DMS114 treated with DMSO at 0.1 percent for 48 hours (cell line): ENCODE results near the gene BRME1.

Experiments used
- DNase-seq: peaks from one replicate; lab custom pipeline; 2025; ENCODE audit not compliant: unreplicated experiment; lab: John Stamatoyannopoulos, UW

BRME1 gene

DNA sequence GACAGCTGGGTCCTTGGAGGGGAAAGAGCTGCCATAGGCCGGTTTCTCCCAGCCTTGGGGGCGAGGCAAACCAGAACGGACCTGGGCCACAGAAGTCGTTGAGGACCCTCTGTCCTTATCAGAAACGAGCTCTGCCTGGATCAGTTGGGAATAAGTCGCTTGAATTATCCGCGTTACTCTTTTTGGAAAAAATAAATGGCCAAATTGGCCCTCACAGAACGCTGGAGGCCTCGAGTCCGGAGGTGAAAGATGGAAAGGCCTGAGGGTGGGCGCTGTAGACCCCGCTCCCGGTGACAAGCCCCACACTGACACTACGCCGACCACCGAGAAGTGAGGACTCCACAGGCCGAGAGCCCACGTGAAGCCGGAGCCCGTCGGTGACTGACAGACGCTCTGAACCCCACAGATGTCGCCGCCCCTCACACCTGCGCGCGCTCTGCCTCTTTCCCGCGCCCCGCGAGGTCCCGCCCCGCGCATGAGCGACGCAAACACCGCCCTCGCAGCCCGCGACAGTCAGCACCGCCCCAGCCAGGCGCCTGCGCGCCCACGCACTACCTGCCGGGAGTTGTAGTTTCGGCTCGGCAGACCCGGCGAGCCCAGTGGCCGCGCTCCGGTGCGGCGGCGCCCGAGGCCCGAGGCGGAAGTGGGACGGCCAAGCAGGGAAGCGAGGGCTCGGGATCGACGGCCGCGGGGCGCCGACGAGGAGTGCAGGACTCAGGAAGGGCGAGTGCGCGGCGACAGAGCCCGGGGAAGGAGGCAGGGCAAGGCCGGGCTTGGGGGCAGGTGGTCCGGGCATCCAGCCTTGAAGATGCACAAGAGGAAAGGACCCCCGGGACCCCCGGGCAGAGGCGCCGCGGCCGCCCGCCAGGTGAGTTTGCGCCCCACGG lies at the start of gene BRME1, which contains the start of gene CC2D1A:
Gene BRME1, minus strand, starts transcription at position 484 of the 887 bp plus-strand sequence. CDS start 1,225 bp downstream, outside the sequence.
Gene CC2D1A, plus strand, starts transcription at position 568 of the 887 bp plus-strand sequence. Its CDS starts 241 bp downstream, at position 809.
- peak; percentile 65 for DNase-seq

DNA sequence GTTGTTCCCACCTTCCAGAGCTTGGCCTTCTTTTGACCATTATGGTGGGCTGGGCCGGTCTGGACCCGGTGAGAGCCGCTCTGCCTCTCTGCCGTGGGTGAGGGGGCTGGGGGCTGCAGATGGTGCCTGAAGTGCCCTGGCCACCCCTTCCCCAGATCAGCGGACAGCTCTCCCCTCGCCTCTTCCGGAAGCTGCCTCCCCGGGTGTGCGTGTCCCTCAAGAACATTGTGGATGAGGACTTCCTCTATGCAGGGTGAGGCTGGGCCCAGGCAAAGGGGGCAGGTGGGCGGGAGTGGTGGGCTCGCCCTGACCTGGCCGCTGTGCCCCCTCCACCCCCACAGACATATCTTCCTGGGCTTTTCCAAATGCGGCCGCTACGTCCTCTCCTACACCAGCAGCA lies 48.3 kb upstream of the BRME1 start:
- DNase-seq = no peak

DNA sequence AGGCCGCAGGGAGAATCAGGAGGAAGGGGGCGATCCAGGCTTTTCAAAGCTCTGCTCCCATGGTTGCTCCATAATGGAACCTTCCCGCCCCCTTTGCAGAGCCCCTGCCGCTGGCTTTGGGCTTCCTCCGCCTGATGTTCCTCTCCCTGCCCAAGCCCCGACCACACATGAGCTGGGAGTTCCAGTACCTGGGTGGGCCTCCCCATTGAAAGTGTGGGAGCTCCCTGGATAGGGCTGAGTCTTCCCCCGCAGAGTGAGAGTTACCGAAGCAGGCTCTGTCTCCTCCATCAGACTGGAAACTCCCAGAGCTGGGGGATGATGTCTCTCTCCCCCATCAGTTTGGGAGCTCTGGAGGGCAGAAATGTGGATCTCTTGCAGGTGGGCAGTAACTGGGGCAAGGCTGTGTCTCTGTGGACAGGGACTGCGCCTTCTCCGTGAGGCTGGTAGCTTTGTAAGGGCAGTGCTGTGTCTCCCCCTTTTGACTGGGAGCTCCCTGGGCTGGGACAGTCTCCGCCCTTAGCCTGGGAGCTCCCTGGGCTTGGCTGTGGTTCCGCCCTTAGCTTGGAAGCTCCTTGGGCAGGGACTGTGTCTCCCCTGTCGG lies 47.1 kb upstream of the BRME1 start:
- DNase-seq = no peak

DNA sequence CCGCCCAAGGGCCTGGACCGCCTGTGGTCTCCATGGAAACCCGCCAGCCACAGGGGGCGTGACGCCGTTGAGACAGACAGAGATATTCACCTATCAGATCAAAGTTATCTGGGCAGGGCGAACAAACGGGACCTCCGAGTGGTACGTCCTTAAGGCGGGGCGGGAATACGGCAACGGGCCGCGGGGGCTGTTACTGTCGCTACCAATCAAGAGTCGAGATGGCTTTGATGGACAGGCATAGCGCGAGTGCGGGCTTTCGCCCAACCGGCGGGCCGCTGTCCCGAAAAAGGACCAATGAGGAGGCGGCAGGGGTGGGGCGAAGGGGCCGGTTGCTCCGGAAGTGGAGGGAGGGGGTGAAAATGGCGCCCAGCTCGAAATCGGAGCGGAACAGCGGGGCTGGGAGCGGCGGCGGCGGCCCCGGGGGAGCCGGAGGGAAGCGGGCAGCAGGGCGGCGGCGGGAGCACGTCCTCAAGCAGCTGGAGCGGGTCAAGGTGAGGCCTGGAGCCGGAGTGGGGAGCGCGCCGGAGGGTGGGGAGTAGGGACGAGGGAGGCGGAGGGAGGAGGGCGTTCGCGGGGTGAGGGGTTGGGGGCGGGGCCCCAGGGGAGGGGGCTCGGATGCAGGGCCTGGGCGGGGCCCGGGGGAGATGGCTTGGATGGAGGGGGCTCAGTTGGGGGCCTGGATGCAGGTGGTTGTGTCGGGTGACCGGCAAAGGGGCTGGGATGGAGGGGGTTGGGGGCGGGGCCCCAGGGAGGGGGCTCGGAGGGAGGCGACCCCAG lies 46.4 kb upstream of the BRME1 start, which contains the start of gene DCAF15:
Gene DCAF15, plus strand, starts transcription at position 356 of the 777 bp plus-strand sequence. Its CDS starts 4 bp downstream, at position 360.
- DNase-seq = peak; percentile 92

DNA sequence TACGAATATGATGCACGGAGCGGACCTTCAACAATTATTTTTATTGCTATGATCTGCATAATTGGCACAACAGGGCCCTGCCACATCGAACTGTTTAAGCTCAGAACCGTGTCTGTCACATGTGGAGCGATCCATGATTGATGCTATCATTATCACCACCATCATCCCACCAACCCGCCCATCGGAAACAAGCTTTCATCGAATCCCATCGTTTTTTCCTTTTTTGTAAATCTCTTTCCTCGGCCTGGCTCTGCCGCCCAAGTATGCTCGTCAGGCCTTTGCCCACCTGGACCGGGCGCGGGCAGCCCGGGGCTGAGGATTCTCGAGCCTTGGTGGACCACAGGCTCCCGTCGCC lies 45.9 kb upstream of the BRME1 start:
- DNase-seq = no peak

DNA sequence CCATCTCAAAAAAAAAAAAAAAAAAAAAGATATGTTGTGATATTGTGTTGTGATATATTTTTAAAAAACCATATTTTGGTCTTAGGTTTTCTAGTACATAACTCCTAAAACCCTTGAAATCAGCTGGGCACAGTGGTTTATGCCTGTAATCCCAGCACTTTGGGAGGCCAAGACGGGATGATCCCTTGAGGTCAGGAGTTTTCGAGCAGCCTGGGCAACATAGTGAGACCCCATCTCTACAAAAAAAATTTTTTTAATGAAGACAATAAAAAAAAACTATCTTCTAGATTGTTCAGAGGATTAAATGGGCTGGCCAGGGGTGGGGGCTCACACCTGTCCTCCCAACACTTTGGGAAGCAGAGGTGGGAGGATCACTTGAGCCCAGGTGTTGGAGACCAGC lies 45.1 kb upstream of the BRME1 start:
- DNase-seq = no peak

DNA sequence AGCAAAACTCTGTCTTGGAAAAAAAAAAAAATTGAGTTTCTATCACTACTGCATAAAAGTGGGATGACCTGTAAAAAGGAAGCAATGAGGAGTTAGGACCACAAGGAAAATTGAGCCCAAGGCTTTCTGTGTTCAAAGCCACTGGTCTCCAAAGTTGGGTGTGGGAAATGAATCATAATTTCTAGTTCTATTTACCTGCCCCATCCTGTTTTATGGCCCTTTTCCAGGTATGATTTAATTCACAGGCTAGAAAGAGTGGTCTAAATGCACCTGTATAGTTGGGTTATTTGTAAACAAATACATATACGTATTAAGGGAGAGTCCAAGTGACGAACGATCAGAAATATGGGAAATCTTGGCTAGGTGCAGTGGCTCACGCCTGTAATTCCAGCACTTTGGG lies 40.5 kb upstream of the BRME1 start:
- no peak for DNase-seq

DNA sequence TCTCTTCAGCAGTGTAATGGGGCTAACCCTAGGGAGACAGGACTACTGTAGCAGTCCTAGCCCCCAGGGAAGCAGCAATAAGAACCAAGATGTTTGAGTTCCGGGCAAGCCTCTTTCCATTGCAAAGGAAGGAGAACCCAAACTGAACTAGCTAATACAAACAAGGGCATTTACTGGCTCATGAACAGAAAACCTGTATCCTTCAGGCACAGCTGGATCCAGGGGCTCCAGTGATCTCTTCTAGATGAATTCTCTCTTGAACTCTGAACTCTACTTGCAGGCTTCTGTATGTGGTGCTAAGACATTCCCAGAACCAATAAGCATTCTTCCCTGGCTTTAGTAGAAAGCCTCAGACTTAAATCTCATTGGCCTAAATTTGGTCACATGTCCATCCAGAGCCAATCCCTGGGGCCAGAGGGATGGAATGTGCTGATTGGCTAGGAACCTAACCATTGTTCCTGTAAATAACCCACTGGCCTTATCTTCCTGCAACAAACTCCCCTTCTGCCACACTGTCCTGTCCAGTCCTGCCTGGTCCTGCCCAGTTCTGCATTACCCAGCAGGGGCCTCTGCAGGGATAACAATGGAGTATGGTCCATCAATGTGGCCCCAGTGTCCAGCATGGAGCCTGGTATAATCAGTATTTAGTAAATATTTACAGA lies 36.2 kb upstream of the BRME1 start:
- no peak for DNase-seq

DNA sequence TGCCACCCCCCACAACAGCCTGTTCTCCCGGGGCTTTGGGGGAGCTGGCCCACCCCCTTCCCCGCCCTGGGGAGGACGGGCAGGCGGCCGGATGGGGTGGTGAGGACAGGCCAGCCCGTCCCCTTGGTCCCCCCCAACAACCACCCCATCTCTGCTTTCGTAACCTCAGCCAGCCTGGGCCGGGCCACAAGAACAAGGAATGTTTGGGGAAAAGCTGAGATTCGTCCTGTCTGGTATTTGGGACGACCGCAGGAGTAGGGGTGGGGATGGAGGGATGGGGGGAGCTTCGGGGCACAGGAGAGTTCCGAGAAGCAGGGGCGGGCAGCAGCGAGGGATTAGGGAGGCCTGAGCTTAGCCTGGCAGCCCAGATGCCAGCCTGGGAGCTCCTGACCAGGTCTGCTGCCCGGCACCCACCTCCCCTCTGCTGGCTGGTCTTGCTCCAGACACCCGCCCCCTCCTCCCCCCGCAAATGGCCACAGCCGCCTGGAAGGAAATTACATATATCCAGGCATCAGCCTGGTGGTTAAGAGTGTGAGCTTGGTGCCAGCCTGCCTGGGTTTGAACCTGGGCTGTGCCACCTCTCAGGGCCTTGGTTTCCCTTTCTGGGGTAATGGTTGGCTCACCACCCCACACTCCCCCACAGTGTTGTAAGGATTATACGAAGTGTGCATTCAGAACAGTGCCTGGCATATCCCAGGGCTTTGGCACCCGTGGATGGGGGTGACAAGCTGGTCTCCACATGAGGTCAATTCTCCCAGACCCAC lies 32.6 kb upstream of the BRME1 start, which contains the start of gene PODNL1:
Gene PODNL1, minus strand, starts transcription at position 117 of the 764 bp plus-strand sequence. CDS start 236 bp downstream, outside the sequence.
- DNase-seq = no peak

DNA sequence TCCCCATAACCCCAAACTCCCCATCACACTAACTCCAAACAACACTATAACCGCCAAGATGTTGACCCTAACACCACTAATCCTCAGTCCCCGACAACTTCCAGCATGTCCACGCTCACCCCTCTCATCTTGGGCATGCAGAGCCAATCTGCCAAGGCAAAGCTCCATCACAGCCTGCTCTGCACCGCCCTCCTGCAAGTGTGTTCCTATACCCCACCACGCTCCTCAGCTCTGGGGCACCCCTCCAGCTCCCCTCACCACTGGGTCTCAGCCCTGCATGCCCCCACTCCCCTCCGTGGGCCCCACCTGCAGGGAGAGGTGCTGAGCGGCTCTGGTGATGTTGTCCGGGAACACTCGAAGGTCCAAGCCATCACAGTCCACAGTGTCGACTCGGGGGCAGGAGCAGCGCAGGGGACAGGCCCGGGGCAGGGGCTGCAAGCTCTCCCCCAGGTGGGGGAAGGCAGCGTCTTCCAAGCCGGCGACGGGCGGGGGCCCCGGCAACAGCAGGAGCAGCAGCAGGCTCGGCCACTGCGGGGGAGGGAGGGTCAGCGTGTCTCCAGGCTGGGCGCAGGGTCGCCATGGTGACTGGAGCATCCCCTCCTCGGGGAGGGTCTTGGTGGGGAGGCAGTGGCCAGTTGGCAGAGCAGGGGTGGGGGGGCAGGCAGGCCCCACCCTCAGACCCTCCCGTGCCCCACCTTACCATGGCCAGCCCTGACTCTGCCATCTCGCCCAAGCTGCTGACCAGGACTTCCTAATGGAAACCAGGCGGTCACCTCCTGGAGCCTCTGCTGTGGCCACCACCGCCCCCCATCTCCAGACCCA lies 31.8 kb upstream of the BRME1 start:
- DNase-seq = no peak

DNA sequence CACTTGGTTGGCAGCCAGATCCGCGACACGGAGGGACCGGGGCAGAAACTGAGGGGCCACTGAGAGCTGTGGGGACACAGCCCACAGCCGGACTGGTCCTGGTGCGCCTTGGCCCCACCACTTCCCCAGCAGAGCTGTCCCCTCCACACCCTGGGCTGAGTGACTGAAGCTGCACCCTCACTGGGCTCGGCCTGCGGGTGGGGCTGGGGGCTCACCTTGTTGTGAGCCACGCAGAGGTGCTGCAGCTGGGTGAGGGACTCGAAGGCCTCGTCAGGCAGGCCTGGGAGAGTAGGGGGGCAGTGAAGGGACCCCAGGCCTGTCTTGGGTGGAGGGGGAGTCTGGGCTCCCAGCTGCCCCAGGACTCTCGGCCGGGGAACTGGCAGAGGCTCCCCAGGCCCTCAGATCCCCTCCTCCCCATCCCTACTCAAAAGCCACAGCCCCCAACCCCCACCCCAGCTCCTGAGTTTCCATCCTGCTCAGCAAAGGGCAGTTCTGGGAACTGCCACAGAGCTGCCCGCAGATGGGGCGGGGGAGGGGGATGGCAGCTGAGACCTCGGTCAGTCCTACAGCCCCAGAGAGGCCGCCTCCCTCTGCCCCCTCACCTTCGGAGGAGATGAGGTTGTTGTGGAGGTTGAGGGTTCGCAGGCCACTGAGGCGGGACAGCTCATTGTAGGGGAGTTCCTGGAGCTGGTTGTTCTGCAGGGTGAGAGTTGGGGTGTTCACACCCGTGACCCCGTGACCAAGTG lies 30.0 kb upstream of the BRME1 start:
- no peak for DNase-seq

DNA sequence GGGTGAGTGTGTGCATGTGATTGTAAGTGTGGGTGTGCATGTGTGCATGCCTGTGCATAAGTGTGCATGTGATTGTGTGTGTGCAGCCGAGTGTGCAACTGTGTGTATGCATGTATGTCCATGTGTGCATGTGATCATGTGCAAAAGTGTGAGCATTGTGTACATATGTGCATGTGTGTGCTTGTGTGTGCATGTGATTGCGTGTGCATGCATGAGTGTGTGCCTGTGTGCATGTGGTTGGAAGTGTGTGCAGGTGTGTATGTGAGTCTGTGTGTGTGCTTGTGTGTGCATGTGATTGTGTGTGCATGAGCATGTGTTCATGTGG lies 28.8 kb upstream of the BRME1 start:
- DNase-seq = no peak

DNA sequence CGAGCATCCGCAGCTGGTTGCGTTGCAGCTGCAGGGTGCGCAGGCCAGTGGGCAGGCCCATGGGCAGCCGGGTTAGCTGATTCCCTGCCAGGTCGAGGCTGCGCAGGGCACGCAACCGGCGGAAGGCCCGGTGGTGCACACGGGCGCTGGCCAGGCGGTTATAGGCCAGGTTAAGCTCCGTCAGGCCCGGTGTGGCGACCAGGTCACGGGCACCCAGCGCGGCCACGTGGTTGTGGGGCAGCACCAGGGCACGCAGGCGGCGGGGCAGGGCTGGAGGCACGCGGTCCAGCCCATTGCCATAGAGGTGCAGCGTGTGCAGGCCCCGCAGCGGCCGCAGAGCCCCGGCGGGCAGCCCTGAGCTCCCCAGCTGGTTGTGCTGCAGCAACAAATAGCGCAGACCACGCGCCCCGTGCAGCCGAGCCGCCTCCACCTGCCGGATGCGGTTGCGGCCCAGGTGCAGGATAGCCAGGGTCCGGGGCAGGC lies 27.0 kb upstream of the BRME1 start:
- no peak for DNase-seq

DNA sequence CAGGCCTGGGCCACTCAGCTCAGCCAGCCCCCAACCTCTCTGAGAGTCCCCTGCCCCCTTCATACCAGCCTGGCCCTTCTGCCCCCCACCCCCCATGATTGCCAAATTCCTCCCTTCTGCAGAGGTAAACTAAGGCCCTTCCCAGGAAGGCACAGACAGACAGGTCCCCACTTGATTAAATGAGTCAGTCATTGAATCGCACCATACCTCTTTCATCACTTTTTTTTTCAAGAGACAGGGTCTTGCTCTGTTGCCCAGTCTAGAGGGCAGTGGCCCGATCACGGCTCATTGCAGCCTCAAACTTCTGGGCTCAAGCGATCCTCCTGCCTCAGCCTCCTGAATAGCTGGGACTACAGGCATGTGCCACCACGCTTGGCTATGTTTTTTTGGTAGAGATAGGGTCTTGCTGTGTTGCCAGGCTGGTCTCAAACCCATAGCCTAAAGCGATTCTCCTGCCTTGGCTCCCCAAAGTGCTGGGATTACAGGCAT lies 26.3 kb upstream of the BRME1 start:
- DNase-seq = no peak

DNA sequence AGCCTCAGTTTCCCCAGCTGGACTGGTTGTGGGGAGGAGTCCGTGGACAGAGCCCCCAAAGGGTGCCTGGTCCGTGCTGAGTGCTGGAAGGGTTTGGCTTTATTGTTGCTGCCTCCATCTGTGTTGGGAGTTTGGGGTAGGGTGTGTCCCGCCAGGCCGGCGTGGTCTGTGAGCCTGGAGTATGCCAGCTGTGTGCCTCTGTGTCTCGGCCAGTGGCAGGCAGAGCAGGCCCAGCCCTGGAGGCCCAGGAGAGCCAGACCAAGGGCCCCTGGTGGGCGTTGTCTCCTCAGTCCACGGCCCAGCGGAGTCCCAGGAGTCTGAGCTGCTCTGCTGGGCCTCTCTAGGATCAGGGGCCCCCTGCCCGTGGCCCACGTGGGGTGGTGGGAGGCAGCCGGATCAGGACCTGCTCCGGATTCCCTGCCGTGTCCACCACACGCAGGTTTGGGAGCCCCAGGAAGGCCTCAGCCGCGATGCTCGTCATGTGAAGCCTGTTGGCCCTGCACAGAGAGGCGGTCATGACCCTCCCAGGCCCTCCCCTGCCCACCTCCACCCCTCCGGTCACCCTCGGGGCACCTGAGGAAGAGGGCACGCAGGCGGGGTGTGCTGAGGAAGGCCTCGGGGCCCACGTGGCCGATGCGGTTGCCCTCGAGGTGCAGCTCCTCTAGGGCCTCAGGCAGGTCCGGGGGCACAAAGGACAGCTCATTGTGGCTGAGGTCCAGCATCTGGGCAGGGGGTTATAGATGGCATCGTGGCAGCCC lies 25.7 kb upstream of the BRME1 start:
- no peak for DNase-seq

DNA sequence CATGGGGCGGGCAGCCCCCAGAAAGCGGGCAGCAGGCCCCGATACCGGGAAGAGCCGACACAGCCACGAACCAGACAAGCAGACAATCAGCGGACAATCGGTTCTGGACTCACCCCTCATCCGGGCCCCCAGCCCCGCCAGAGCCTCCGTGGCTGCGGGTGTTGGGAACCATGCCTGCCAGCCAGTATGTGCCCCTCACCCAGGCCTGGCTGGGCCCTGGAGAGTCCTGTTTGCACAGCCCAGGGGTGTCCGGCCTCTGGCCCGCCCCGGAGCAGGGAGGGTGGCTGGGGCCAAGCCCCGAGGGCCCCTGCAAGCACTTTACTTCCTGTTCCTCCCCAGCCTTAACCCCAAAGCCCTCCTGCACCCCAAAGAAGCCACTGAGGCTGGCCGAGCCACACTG lies 24.5 kb upstream of the BRME1 start:
- no peak for DNase-seq

DNA sequence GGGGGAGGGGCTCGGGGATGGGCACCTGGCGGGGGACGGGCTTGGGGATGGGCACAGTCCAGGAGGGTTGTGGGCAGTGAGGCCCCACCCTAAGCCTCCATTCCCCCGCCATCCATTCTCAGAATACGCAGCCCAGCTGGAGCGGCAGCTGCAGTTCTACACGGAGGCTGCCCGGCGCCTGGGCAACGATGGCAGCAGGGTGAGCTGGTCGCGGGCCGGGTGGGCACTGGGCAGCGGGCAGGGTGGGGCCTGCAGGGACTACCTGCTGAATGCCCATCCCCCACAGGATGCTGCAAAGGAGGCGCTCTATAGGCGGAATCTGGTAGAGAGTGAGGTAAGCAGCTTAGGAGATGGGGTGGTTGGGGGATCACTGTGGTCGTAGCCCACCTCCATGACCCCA lies 24.0 kb upstream of the BRME1 start:
- DNase-seq = no peak

DNA sequence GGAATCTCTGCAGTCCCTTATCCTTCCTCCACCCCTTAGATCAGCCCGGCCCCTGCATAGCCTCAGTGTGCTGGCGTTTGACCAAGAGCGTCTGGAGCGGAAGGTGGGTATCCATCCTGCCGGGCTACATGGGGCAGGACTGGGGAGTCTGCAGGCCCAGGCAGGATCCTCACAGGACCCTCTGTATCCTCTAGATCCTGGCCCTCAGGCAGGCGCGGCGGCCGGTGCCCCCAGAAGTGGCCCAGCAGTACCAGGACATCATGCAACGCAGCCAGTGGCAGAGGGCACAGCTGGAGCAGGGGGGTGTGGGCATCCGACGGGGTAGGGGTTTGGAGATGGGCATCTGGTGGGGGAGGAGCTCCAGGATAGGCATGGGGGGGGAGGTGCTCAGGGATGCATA lies 23.4 kb upstream of the BRME1 start:
- no peak for DNase-seq
